Stimulated activated CD8-positive, alpha-beta memory T cell treated with anti-CD3 and anti-CD28 coated beads, Interleukin-2, amount 100 ng/mL, for 1 hour (primary cell): Measurements from ENCODE around the gene IRF1.

Experiments used
- DNase-seq, 2 donors: peaks; one replicate each; pipeline ENCODE4 v3.0.0-alpha.2; 2020; ENCODE audit warnings: low read depth in 2 of 2

Gene IRF1

DNA sequence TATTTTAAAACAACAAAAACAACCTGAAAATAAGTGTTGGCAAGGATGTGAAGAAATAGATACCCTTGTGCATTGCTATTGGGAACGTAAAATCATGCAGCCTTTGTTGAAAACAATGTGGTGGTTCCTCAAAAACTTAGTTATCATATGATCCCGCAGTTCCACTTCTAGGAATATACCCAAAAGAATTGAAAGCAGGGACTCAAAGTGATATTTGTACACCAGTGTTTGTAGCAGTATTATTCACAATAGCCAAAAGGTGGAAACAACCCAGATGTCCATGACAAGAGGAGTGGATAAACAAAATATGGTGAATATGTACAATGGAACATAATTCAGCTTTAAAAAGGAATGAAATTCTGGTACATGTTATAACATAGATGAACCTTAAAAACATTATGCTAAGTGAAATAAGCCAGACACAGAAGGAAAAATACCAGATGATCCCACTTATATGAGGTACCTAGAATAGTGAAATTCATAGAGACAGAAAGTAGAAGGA is 29.0 kb downstream of the IRF1 start:
- no peak for DNase-seq

DNA sequence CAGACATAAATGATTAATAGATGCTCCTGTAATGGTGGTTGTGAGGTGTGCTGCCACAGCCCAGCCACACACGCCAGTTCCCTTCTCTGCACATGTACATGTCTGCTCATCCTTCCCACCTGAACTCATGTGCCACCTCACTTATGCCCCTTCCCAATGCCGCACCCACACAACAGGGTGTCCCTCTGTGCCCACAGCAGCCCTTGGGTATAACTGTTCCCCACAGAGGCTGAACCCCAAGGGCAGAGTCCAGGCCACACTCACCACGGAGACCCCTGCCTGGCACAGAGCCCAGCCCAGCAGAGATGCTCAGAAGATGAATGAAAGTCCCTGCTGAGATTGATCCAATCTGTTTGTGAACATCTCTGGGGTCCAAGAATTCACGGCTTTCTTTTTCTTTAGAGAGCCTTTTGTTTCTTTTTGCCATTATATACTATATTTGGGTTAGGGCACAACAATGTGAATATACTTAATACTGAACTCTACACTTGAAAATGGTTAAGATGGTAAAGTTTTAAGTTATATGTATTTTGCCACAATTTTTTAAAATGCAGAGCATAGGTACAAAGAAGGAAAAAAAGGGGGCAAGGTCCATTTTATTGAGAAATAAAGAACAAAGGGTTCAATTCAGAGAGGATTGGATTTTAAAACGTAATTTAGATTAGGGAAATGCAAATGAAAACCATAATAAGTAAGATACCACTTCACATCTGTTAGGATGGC is 29.6 kb downstream of the IRF1 start:
- no peak for DNase-seq

DNA sequence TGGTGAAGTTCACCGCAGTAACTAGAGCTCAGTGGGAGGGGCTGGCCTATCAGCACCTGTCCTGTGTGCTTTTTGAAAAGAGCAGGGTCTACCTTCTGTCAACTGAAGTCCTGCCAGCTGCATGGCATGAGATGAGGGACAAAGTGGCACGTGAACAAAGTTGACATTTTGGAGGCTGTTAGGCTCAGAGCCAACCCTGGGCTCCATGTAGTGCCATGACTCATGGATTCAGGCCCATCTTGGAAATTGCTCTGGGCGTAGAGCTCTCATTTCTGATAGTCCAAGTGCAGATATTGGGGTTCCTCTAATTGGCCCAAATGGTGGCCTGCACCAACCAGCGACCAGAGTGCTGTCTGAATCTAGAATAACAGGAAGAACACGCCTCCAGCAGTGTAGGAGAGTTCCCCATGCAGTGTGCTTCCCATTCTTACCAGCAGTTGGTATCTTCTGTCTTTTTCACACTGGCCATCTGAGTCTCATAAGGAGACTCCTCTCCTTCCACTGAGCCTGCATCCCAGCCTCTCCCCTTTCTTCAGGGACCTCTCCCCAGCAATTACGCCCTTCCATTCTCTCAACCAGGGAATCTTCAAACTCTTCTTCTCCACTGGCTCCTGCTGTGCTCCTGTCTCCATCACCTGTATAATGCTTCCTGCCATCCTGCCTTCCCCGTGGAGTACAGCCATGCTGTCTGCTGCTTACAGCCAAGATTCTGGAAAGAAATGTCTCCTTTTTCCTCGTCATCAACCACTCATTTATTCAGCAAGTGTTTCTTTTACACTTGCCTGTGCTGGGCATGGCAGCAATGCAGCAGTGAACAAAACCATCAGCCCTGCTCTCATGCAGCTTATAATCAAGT is 30.4 kb downstream of the IRF1 start:
- no peak for DNase-seq

DNA sequence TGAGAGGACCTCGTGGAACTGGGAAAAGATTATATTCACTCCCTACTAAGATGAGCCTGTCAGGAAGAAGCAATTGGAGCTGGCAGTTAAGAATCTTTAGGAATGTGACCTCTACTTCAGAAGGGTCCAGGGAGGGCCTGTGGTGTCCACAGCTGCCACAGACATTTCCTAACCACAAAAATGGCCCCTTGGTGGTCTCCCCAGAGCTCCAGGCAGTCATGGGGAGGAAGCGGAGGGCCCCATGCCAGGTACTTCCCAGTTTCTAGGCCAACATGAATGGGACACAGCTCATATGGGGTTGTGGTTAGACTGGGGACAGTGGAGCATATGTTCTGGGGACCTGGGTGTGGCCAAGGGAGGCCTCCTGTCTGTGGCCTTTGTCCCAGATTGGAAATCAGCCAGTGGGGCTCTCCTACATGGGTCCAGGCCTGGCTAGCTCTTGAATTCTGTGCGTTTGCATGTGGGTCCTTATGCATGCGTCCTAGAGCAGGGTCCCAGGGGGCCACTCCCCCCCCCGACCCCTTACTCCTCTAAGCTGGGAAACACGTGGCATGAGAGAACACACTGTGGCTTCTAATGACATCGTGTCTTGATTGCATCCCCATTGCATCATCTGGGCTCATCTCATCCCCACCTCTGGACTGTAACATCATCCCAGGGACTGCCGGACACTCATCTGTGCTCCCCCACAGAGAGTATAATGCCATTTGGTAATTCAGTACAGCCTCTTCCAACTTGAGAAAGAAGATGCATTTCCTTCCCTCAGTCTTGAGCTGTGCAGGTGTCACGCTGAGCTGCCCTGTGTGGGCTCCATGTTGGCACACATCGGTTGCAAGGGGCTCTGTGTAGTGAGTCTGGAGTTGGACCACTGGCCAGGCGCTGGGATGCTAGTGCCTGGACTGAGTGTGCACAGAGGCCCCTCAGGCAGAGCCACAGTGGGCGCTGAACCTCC is 31.3 kb downstream of the IRF1 start:
- DNase-seq = no peak

DNA sequence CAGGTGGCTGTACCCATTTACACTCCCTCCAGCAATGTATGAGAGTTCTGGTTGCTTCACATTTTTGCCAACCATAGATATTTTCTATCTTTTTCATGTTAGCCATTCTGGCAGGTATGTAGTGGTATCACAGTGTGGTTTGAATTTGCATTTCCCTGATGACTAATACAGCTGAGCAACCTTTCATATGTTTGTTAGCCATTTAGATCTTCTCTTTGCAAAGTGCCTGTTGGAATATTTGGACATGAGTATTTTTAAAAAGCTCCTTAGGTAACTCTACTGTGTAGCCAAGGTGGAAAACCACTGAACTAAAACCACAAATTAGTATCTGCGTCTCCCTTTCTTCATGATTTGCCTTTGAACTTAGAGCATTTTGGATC is 31.9 kb downstream of the IRF1 start:
- no peak for DNase-seq

DNA sequence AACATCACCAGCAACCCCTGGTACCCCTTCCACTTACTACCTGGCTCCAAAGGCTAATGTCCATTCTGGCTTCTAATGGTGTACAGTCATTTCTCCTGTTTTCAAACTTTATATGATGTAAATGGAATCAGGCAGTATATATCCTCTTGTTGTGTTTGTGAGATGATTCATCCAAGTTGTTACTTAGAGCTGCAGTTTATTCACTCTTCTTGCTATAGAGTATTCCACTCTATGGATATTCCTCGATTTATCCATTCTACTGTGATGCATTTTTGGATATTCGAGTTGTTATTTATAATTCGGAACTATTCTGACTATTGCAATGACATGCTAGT is 32.4 kb downstream of the IRF1 start:
- DNase-seq = no peak

DNA sequence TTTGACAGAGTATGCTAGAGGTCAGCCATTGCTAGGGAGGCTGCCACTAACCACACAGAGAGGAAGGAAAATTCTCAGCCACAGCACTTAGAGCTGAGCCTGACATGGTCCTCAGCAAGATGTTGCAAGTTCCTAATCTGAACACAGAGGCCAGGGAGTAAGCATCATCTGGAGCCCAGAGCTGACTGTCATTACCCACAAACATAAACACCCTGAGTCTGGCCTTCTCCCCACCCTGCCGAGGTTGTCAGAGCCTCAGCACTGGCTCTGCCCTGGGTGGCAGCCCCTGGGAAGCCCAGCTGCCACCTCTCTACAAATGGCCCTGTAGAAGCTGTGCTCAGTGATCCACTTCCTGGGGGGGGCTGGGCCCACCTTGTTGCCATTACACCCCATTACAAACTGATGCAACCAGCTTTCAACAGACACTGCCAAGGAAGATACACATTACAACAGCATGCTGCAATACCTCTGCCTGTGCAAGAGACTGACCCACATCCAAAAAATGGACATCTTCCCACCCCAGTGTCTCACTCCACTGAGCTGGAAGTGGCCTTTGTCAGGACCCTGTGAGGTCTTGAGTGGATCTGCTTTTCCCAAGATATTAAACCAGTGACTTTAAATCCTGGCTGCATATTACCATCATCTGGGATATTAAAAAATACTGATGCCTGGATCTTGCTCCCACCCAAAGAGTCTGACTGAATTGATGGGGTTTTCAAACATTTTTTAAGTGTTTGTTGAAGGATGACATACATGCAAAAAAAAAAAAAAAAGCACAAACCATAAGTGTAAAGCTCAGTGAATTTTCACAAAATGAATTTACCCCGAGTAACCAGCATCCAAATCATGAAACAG is 33.0 kb downstream of the IRF1 start:
- DNase-seq = no peak

DNA sequence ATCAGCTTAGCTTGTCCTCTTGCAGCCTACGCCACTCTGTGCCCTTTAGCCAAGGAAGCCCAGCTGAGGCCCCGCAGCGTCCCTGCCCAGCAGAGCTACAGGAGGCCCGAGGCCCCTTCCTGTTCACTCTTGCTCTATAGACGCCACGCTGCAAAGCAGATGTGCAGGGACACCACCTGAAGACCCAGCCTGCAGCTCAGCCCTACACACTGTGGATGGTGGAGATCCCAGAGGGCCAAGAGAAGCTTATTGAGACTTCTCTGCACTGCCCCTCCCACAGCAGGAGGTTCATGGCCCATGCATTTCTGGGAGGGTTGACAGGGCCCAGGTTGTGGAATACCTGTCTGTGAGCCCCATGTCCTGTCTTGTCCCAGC is 33.6 kb downstream of the IRF1 start:
- DNase-seq = no peak

DNA sequence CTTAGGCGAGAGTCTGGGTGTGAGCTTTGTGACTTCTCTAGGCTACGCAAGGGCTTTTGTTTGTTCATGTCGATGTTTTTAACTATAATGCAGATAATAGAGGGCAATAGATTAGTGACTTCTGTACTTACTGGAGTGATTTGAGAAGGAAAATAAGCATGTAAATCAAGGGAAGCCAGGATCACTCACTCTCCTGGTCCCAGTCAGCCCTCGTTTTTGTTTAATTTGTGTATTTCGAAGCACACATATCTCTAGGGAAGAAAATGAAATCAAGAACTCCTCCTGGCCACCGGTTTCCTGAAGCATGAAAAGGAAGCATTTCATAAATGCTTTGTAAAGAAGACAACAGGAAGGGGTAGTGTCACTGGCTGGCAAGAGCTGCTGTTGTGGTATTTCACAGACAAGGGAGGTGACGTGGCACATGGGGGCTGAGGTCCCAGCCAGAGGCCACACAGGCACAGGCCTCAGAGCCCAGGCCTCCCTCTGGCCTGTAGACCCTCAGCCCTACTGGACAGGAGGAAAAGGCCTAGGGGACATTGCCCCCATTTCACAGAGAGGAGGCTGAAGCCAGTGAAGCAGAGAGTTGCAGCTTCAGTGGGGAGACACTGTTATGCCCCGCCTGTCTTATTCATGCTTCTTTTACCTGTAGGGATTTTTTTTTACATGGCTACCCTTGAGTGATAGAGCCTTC is 34.1 kb downstream of the IRF1 start:
- no peak for DNase-seq

DNA sequence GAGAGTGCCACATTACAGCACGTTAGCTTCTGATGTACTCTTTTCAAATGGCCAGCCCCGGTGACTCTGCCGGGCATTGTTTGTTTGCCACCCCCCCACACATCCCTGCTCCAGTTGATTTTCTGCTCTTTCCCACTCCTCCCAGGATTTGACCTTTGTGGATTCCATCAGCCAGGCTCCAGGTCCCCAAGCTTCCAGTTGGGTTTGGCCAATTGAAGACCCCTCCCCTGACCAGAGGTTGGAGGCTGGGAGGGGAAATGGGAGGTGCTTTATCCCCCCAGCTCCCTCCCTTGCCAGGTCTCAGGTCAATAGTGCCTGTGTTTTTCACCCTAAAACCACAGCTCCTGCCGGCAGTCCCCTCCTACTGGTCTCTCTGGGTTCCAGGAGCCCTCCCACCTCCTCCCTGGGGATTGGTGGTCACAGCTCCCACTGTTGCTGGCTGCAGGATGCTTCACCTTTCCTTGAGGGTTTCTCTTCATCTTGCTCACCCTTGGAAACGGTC is 34.9 kb downstream of the IRF1 start:
- no peak for DNase-seq

DNA sequence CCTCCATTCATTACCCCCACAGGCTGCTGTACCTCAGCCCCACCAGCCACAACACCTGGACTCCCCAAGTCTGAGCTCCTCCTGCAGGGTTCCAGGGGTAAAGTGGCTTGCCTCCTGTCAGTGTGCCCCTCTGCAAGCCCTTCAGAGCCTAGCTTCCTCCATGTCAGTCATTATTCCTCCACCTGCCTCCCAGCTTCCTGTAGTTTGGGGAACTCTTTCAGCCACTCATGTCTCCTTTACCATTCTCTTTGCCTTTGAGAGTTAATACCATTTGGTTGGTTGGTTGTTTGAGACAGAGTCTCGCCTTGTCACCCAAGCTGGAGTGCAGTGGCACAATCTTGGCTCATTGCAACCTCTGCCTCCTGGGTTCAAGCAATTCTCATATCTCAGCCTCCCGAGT is 36.2 kb downstream of the IRF1 start:
- DNase-seq = no peak

DNA sequence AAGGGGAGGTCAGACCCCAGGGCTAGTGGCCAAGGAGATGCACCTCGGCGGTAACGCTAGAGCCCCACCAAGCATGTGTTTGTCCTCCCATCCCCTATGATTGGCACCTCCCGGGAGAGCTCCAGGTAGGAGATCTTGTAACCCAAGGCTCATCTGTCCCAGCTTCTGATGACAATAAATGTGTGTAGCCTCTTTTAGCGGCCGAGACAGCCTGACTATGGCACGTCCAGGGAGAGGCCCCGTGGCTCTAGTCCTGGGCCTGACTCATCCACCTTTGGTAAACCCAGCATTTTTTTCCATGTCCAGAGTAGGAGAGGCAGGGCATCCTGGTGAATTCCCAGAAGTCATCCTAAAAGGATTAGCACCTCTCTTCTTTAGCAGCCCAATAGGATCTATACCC is 39.2 kb downstream of the IRF1 start:
- DNase-seq = no peak

DNA sequence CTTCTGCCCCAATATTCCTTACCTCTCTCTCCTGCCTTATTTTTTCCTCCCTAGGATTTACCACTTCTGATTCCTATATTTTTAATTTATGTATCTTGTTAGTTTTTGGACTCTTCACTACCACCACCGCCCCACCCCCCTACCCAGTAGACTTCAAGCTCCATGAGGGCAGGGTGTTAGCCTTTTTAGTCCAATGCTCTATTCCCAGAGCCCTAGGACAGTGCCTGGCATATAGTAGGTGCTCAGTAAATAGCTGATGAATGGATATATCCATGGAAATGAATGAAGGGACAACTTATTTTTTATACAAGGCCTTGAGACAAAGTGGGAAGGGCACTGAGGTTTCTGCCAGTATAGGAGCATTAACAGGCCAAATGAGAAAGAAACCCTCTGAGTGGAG is 41.5 kb downstream of the IRF1 start:
- DNase-seq = no peak

DNA sequence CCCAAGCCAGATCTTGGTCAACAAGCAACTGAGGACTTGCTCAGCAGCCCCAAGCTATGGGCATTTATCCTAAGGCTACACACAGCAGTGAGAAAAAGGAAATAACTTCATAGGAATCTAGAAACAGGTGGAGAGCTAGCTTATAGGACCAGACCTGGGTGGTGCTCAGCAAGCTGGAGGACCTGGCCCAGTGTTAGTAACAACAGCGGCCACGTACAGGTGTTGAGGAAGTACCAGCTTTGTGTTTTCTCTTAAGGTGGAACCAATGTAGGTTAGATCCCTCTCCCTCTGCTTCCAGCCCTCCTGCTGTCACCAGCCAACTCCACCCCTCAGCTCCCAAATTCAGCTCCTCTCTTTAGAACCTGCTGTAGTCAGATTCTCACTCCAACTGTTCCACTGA is 43.4 kb downstream of the IRF1 start:
- no peak for DNase-seq

DNA sequence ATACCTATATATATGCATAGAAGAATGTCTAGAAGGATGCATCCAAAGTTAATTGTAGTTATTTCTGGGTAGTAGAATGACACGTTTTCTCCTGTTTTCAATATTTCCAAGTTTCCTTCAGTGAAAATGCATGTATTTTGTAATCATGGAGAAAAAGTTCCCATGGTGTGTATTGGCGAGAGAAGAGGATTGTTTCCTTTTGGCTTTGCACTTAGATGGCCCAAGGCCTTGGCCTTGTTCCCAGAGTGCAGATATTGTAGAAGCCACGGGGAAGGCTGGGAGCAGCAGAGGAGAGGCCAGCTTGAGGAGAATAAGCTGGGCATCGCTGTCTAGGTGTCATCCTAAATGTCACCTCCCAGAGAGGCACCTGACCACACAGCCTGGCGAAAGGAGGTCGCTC is 44.0 kb downstream of the IRF1 start:
- no peak for DNase-seq

DNA sequence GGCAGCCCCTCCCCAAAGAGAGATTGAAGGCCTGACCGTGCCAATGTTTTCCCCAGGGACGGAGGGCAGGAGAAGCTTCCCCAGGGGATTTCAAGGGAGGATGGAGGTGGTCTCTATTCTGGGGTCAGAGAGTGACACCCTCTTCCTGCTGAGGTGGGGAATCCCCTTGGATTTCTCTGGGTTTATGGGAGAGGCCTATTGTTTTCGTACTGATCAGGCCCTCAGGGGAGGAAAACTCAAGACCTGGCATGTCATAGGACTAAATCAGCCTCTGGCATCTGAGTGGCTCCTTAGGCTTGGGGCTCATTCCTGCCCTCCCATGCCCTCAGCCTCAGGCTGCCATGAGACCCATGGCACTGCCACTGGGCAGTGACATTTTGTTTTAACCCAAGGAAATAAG is 44.6 kb downstream of the IRF1 start:
- DNase-seq = no peak

DNA sequence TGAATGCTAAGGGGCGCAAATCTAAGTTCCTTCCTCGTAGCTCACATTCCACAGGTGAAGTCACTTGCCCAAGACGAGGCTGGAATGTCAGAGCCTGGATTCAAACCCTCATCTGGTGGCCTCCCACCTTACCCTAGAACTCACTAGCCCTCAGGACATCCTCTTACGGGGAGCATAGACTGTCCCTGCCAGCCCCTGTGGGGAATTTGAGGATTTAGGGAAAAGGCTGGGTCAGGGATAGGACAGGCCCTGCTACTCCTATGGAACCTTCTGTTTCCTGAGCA is 45.0 kb downstream of the IRF1 start:
- DNase-seq = no peak

DNA sequence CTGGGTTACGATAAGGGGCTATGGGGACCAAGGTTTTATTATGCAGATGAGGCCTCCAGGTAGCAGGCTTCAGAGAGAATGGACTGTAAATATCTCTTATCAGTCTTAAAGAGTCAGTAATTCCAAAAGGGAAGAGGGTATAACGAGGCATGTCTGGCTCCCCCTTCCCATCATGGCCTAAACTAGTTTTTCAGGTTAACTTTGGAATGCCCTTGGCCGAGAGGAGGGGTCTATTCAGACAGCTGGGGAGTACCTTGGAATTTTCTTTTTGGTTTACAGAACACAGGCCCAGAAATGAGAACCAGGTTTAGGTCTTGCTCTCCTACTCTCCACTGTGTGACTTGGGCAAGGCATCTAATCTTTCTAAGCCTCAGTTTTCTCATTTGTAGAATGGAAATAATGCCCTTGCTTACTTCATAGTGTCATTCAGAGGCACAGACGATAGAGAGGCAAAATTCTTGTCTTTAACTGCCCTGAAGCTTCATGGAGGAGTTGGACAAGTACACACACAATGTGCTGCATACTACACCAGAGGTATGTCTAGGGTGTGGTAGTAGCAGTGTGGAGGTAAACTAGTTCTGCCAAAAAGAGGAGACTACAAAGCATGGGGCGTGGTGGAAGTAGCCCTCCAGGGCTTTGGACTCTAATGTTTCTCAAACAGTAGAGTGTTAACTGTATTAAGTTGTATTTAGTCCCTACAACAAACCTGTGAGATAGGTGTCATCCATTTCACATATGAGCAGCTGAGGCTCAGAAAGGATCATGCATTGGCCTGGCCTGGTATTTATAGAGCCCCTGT is 45.5 kb downstream of the IRF1 start:
- DNase-seq = no peak

DNA sequence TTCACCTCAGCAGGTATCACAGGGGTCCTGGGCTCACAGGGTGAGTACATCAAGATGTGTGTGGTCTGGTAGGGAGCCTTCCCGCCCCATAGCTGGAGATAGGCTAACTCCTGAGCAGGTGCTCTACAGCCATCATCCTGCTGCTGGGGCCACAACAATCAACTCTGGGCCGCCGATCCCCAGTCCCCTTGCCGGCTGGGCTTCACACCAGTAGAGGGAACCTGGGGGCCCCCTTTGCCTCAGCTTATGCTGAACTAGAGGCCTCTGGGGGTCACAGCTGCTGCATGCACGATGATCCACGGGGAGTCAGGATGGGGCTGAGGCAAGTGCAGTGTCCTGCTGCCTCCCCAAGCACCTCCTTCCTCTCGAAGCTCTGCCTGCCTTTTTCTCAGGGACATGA is 46.5 kb downstream of the IRF1 start:
- no peak for DNase-seq

DNA sequence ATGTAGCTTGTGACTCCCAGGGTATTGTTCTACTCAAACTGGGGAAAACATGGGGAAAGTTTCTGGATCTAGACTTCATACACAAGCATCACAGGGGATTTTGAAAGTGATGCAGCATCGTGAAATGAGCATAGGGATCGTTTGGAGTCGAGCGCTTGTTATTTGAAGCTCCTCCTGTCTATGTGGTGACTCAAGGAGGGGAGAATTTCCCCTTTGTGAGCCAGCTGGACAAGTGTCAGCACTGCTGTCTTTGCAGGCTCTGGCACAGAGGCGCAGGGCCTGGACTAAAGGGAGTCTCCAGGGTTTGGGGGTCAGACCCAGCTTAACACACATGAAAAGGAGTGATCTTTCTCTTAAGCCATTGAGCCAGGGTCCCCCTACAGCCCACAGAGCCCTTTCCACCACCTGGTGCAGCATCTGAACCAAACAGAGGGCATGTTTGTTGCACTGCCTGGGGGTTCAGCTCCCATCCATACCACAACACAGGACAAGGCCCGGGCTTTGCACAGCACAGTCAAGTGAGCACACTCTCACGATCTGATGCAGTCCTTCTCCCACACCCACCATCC is 51.0 kb downstream of the IRF1 start:
- no peak for DNase-seq
